Germinal center (tissue), 1 donor: ENCODE data around the gene IKZF4.
A peak's percentile ranks its signal among the peaks of the same experiment; 100 is the strongest.
"Not testable (repeated sequence)": the region's sequence is repeated elsewhere in the genome, so short reads cannot be mapped to it uniquely, and the experiment has no call there.

Experiments used
- DNase-seq: peaks from one replicate; pipeline ENCODE4 v3.0.0; 2012; ENCODE audit warnings: mixed read lengths, low spot score

IKZF4 gene

GRCh38 chr12:55999522-55999921 lies 21.3 kb upstream of the IKZF4 start:
- DNase-seq = not testable (repeated sequence)

- DNase-seq = not testable (repeated sequence)
These were observed 20.8 kb upstream of the IKZF4 start for GRCh38 chr12:55999999-56000540.

- DNase-seq = no peak
These were observed 19.2 kb upstream of the IKZF4 start for GRCh38 chr12:56001487-56002100.

GRCh38 chr12:56003376-56003775 lies 17.5 kb upstream of the IKZF4 start:
- not testable (repeated sequence) for DNase-seq

- no peak for DNase-seq
These were observed 16.6 kb upstream of the IKZF4 start for GRCh38 chr12:56004211-56004610.

GRCh38 chr12:56007564-56008559 lies 13.0 kb upstream of the IKZF4 start:
- peak; percentile 91 for DNase-seq

- no peak for DNase-seq
These were observed 10.7 kb upstream of the IKZF4 start for GRCh38 chr12:56010111-56010570.

- DNase-seq = no peak
These were observed 9.2 kb upstream of the IKZF4 start for GRCh38 chr12:56011509-56012090.

GRCh38 chr12:56013482-56013881 lies 7.4 kb upstream of the IKZF4 start:
- DNase-seq = no peak

GRCh38 chr12:56014205-56014604 lies 6.6 kb upstream of the IKZF4 start:
- DNase-seq = no peak

- no peak for DNase-seq
These were observed 3.7 kb upstream of the IKZF4 start for GRCh38 chr12:56017181-56017580.

GRCh38 chr12:56018356-56018755 lies 2.5 kb upstream of the IKZF4 start:
- DNase-seq = no peak

- DNase-seq = no peak
These were observed 1.1 kb downstream of the IKZF4 start for GRCh38 chr12:56021889-56022497.

GRCh38 chr12:56028511-56029165 lies 7.8 kb downstream of the IKZF4 start:
- DNase-seq = no peak

GRCh38 chr12:56029166-56029519 lies 8.3 kb downstream of the IKZF4 start:
- DNase-seq = no peak

GRCh38 chr12:56029666-56030293 lies 8.9 kb downstream of the IKZF4 start:
- peak; percentile 39 for DNase-seq

GRCh38 chr12:56031987-56032386 lies 11.1 kb downstream of the IKZF4 start:
- no peak for DNase-seq

- DNase-seq = no peak
These were observed 13.9 kb downstream of the IKZF4 start for GRCh38 chr12:56034586-56035332.

GRCh38 chr12:56037161-56037560 lies 16.3 kb downstream of the IKZF4 start:
- no peak for DNase-seq

GRCh38 chr12:56038022-56038655 lies 17.3 kb downstream of the IKZF4 start:
- no peak for DNase-seq
